Activated T-helper 17 cell treated with anti-CD3 and anti-CD28 coated beads, Interleukin-2, amount 50 U/mL, for 72 hours (primary cell): ENCODE data around the gene ZNF646. TPM values are rescaled to one million over a fixed set of nuclear protein-coding genes. Genes with fewer than 3 reads are reported as not detected.

Experiments used
- ATAC-seq: fragments of 150-1000 bp; cut with Tn5 transposase; replicated peaks from 2 replicates; pipeline ENCODE4 v1.10.0; 2021; ENCODE audit warnings: mild to moderate bottlenecking, moderate library complexity
- H3K27ac Mint-ChIP-seq: one replicate; pipeline ENCODE4 v1.8.0; 2022; ENCODE audit warnings: mixed read lengths
- H3K27me3 Mint-ChIP-seq: one replicate; pipeline ENCODE4 v1.8.0; 2022; ENCODE audit warnings: mixed read lengths
- H3K36me3 Mint-ChIP-seq: one replicate; pipeline ENCODE4 v1.8.0; 2022; ENCODE audit warnings: low read depth, mild to moderate bottlenecking, mixed read lengths
- H3K4me1 Mint-ChIP-seq: one replicate; pipeline ENCODE4 v1.8.0; 2022; ENCODE audit warnings: mixed read lengths
- H3K4me3 Mint-ChIP-seq: one replicate; pipeline ENCODE4 v1.8.0; 2022; ENCODE audit warnings: mild to moderate bottlenecking, mixed read lengths
- H3K9me3 Mint-ChIP-seq: one replicate; pipeline ENCODE4 v1.8.0; 2022; ENCODE audit warnings: mixed read lengths
- total RNA-seq, 2 donors: library from RNA; stranded (reverse); gene quantifications; one replicate each; pipeline ENCODE4 v1.2.3, GENCODE V29; 2022

The ZNF646 gene
- total RNA-seq, 2 donors from 2014 or later, result 19.6 to 29.7 TPM

GRCh38 chr16:31076319-31076718, 2.1 kb downstream of the ZNF646 start:
- H3K27me3 Mint-ChIP-seq, result no peaks in the 10 kb centered on the region
- ATAC-seq, result no peak
- no peaks in the 10 kb centered on the region for H3K9me3 Mint-ChIP-seq
- H3K4me3 Mint-ChIP-seq, result peak overlapping the region; percentile 93
- peaks cover 19% of the 10 kb centered on the region for H3K4me1 Mint-ChIP-seq
- peaks cover 76% of the 10 kb centered on the region for H3K36me3 Mint-ChIP-seq
- peak overlapping the region; percentile 50 for H3K27ac Mint-ChIP-seq

GRCh38 chr16:31077024-31077423, 2.8 kb downstream of the ZNF646 start:
- peaks cover 78% of the 10 kb centered on the region for H3K36me3 Mint-ChIP-seq

GRCh38 chr16:31077592-31078396, 3.6 kb downstream of the ZNF646 start:
- no peaks in the 10 kb centered on the region for H3K27me3 Mint-ChIP-seq
- H3K36me3 Mint-ChIP-seq, result peaks cover 77% of the 10 kb centered on the region
- no peaks in the 10 kb centered on the region for H3K9me3 Mint-ChIP-seq
- no peak overlapping the region for H3K4me3 Mint-ChIP-seq
- no peak for ATAC-seq
- H3K4me1 Mint-ChIP-seq, result peaks cover 8% of the 10 kb centered on the region
- peak overlapping the region; percentile 59 for H3K27ac Mint-ChIP-seq

More at GRCh38 chr16:31077024-31077423, 2.8 kb downstream of the ZNF646 start:
- Mint-ChIP-seq H3K4me3 (no peak overlapping the region), H3K9me3 (no peaks in the 10 kb centered on the region), H3K4me1 (peaks cover 13% of the 10 kb centered on the region), H3K27ac (no peak overlapping the region), H3K27me3 (no peaks in the 10 kb centered on the region)
- no peak for ATAC-seq

GRCh38 chr16:31078597-31079341, 4.5 kb downstream of the ZNF646 start:
- H3K4me1 Mint-ChIP-seq, result peaks cover 8% of the 10 kb centered on the region
- H3K27ac Mint-ChIP-seq, result no peak overlapping the region
- H3K36me3 Mint-ChIP-seq, result peaks cover 81% of the 10 kb centered on the region
- H3K27me3 Mint-ChIP-seq, result no peaks in the 10 kb centered on the region
- no peak overlapping the region for H3K4me3 Mint-ChIP-seq
- no peak for ATAC-seq
- H3K9me3 Mint-ChIP-seq, result no peaks in the 10 kb centered on the region

GRCh38 chr16:31079342-31079944, 5.2 kb downstream of the ZNF646 start:
- H3K9me3 Mint-ChIP-seq, result no peaks in the 10 kb centered on the region
- H3K27me3 Mint-ChIP-seq, result no peaks in the 10 kb centered on the region
- H3K27ac Mint-ChIP-seq, result no peak overlapping the region
- ATAC-seq, result no peak
- peaks cover 8% of the 10 kb centered on the region for H3K4me1 Mint-ChIP-seq
- no peak overlapping the region for H3K4me3 Mint-ChIP-seq
- peaks cover 74% of the 10 kb centered on the region for H3K36me3 Mint-ChIP-seq

- H3K36me3 Mint-ChIP-seq, result peaks cover 68% of the 10 kb centered on the region
These were observed 5.9 kb downstream of the ZNF646 start for GRCh38 chr16:31080035-31080629.

GRCh38 chr16:31080756-31081419, 6.7 kb downstream of the ZNF646 start:
- peaks cover 68% of the 10 kb centered on the region for H3K36me3 Mint-ChIP-seq
- ATAC-seq, result no peak

More at GRCh38 chr16:31080035-31080629, 5.9 kb downstream of the ZNF646 start:
- no peak for ATAC-seq
- no peak overlapping the region for H3K4me3 Mint-ChIP-seq
- H3K27ac Mint-ChIP-seq, result no peak overlapping the region
- no peaks in the 10 kb centered on the region for H3K9me3 Mint-ChIP-seq
- no peaks in the 10 kb centered on the region for H3K27me3 Mint-ChIP-seq
- peaks cover 1% of the 10 kb centered on the region for H3K4me1 Mint-ChIP-seq

GRCh38 chr16:31081428-31082351, 7.5 kb downstream of the ZNF646 start:
- Mint-ChIP-seq H3K27ac (peak overlapping the region; percentile 56), H3K27me3 (no peaks in the 10 kb centered on the region), H3K4me1 (no peaks in the 10 kb centered on the region), H3K4me3 (no peak overlapping the region), H3K9me3 (no peaks in the 10 kb centered on the region), H3K36me3 (peaks cover 60% of the 10 kb centered on the region)
- ATAC-seq, result no peak

More at GRCh38 chr16:31080756-31081419, 6.7 kb downstream of the ZNF646 start:
- no peak overlapping the region for H3K27ac Mint-ChIP-seq
- H3K27me3 Mint-ChIP-seq, result no peaks in the 10 kb centered on the region
- no peaks in the 10 kb centered on the region for H3K9me3 Mint-ChIP-seq
- H3K4me1 Mint-ChIP-seq, result no peaks in the 10 kb centered on the region
- no peak overlapping the region for H3K4me3 Mint-ChIP-seq

GRCh38 chr16:31082368-31083045, 8.3 kb downstream of the ZNF646 start:
- Mint-ChIP-seq H3K4me1 (no peaks in the 10 kb centered on the region), H3K9me3 (no peaks in the 10 kb centered on the region), H3K27ac (peak overlapping the region; percentile 56), H3K36me3 (peaks cover 52% of the 10 kb centered on the region), H3K4me3 (no peak overlapping the region), H3K27me3 (no peaks in the 10 kb centered on the region)
- ATAC-seq, result no peak

- no peak for ATAC-seq
- no peaks in the 10 kb centered on the region for H3K4me1 Mint-ChIP-seq
- H3K27ac Mint-ChIP-seq, result no peak overlapping the region
These were observed 8.9 kb downstream of the ZNF646 start for GRCh38 chr16:31083081-31083480.

GRCh38 chr16:31083556-31083955, 9.3 kb downstream of the ZNF646 start:
- H3K27ac Mint-ChIP-seq, result no peak overlapping the region
- no peaks in the 10 kb centered on the region for H3K4me1 Mint-ChIP-seq
- no peak overlapping the region for H3K4me3 Mint-ChIP-seq
- no peak for ATAC-seq
- peaks cover 41% of the 10 kb centered on the region for H3K36me3 Mint-ChIP-seq
- H3K27me3 Mint-ChIP-seq, result no peaks in the 10 kb centered on the region
- no peaks in the 10 kb centered on the region for H3K9me3 Mint-ChIP-seq

More at GRCh38 chr16:31083081-31083480, 8.9 kb downstream of the ZNF646 start:
- Mint-ChIP-seq H3K36me3 (peaks cover 46% of the 10 kb centered on the region), H3K4me3 (no peak overlapping the region), H3K9me3 (no peaks in the 10 kb centered on the region), H3K27me3 (no peaks in the 10 kb centered on the region)

GRCh38 chr16:31083981-31084380, 9.8 kb downstream of the ZNF646 start:
- Mint-ChIP-seq H3K4me3 (no peak overlapping the region), H3K4me1 (no peaks in the 10 kb centered on the region), H3K36me3 (peaks cover 39% of the 10 kb centered on the region), H3K9me3 (no peaks in the 10 kb centered on the region), H3K27ac (no peak overlapping the region), H3K27me3 (no peaks in the 10 kb centered on the region)
- no peak for ATAC-seq
